Activated CD4-positive, alpha-beta memory T cell treated with anti-CD3 and anti-CD28 coated beads, Interleukin-2, amount 10 ng/mL, durations not matched to agents 7 days and 5 days (primary cell): ENCODE data around the gene CCR8. TPM values are rescaled to one million over a fixed set of nuclear protein-coding genes. Genes with fewer than 3 reads are reported as not detected.
"Not testable (repeated sequence)": the region's sequence is repeated elsewhere in the genome, so short reads cannot be mapped to it uniquely, and the experiment has no call there.

ENCODE experiments used
- CTCF ChIA-PET: fragments of 350-600 bp; sonication (Branson Sonifier 250); formaldehyde crosslinking; loops from one replicate; lab custom pipeline; 2021; ENCODE audit warnings: antibody characterized with exemption, inconsistent platforms; lab: Charles Lee
- POLR2A ChIA-PET: fragments of 350-600 bp; sonication (Branson Sonifier 250); formaldehyde crosslinking; loops from one replicate; lab custom pipeline; 2021; ENCODE audit warnings: antibody characterized with exemption; lab: Charles Lee
- DNase-seq: peaks from one replicate; pipeline ENCODE4 v3.0.0-alpha.2; 2020
- H3K27ac Mint-ChIP-seq: one replicate; pipeline ENCODE4 v1.8.0; 2021; ENCODE audit warnings: mild to moderate bottlenecking, mixed read lengths
- H3K27me3 Mint-ChIP-seq: one replicate; pipeline ENCODE4 v1.8.0; 2021; ENCODE audit warnings: mixed read lengths
- H3K36me3 Mint-ChIP-seq: one replicate; pipeline ENCODE4 v1.8.0; 2021; ENCODE audit warnings: low read depth, mixed read lengths
- H3K4me1 Mint-ChIP-seq: one replicate; pipeline ENCODE4 v1.8.0; 2021; ENCODE audit warnings: mixed read lengths
- H3K4me3 Mint-ChIP-seq: one replicate; pipeline ENCODE4 v1.8.0; 2021; ENCODE audit warnings: mild to moderate bottlenecking, mixed read lengths
- H3K9me3 Mint-ChIP-seq: one replicate; pipeline ENCODE4 v1.8.0; 2021; ENCODE audit warnings: mixed read lengths
- total RNA-seq, 2 experiments: library from RNA; stranded (reverse); gene quantifications; one replicate each; pipeline ENCODE4 v1.2.3, GENCODE V29; 2021

Gene CCR8
- total RNA-seq, 2 experiments from 2014 or later, result 7.6 to 7.9 TPM

DNA sequence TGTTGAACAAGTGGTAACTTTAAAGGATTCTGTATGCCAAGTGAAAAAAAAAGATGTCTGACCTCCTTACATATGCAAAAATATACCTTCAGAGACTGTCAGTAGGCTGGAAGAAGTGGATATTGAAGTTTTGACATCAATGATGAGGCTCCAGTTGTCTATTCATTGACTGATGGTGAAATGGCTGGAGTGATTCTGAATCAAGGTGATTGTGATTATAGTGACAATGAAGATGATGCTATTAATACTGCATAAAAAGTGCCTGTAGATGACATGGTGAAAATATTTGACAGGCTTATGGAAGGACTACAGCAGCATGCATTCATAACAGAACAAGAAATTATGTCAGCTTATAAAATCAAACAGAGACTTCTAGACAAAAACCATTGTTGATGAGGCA, 4.1 kb downstream of the CCR8 start:
- Mint-ChIP-seq H3K4me1 (peaks cover 52% of the 10 kb centered on the region), H3K27ac (no peak overlapping the region), H3K4me3 (no peak overlapping the region), H3K9me3 (peaks cover 4% of the 10 kb centered on the region), H3K36me3 (peaks cover 30% of the 10 kb centered on the region), H3K27me3 (no peaks in the 10 kb centered on the region)
- DNase-seq, result no peak
- CTCF ChIA-PET, result no interaction called here
- POLR2A ChIA-PET, result no interaction called here

DNA sequence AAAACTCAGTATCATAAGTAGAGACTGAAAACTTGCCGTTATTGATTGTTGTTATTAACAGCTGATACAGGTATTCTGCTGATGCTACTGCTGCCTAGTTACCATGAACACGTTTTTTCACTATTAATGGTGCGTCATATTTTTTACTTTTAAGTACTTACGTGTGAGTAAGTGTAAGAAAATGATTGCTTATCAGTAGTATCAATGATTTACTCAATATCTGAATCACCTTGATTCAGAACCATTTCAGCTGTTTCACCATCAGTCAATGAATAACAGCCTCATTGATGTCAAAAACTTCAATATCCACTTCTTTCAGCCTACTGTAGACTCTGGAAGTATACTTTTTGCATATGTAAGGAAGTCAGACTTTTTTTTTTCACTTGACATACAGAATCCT, 4.7 kb downstream of the CCR8 start:
- Mint-ChIP-seq H3K27me3 (no peaks in the 10 kb centered on the region), H3K27ac (no peak overlapping the region), H3K4me3 (no peak overlapping the region), H3K9me3 (peaks cover 4% of the 10 kb centered on the region), H3K36me3 (peaks cover 30% of the 10 kb centered on the region), H3K4me1 (peaks cover 47% of the 10 kb centered on the region)
- POLR2A ChIA-PET, result no interaction called here
- no peak for DNase-seq
- CTCF ChIA-PET, result no interaction called here

DNA sequence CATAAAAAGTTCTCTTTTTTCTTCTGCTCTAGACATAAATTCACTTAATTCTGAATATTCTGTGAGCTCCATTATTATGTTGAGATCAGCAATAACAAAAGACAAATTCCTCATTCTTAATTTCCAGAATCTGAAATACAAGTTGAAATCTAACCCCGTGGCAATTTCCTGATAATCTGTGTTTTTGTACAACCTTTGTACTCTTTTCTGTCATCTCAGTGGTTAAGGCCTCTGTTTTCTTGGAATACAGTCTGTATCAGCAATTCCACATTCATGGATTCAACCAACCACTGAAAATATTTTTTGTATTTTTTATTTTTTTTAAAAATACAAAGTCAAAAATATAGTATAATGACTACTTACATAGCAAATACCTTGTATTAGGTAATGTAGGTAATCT, 8.7 kb downstream of the CCR8 start:
- peaks cover 22% of the 10 kb centered on the region for H3K4me1 Mint-ChIP-seq
- H3K27me3 Mint-ChIP-seq, result no peaks in the 10 kb centered on the region
- POLR2A ChIA-PET, result interaction anchor here (1.4 kb wide), 1 partner anchor 23 kb away, joined by 4 read pairs; no protein-coding TSS in a partner anchor
- H3K36me3 Mint-ChIP-seq, result peaks cover 23% of the 10 kb centered on the region
- DNase-seq, result no peak
- no peak overlapping the region for H3K27ac Mint-ChIP-seq
- H3K9me3 Mint-ChIP-seq, result peaks cover 7% of the 10 kb centered on the region
- no peak overlapping the region for H3K4me3 Mint-ChIP-seq
- CTCF ChIA-PET, result no interaction called here

DNA sequence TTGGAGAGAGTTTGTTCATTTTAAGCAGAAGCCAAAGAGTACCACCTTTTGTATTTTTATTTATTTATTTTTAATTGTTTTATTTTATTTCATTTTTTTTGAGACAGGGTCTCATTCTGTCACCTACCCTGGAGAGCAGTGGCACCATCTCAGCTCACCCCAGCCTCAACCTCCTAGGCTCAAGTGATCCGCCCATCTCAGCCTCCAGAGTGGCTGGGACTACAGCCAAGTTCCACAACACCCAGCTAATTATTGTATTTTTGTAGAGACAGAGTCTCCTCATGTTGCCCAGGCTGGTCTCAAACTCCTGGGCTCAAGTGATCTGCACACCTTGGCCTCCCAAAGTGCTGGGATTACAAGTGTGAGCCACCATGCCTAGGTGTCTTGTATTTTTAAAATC, 9.6 kb downstream of the CCR8 start:
- H3K4me1 Mint-ChIP-seq, result peaks cover 24% of the 10 kb centered on the region
- DNase-seq, result no peak
- H3K36me3 Mint-ChIP-seq, result peaks cover 17% of the 10 kb centered on the region
- no peaks in the 10 kb centered on the region for H3K27me3 Mint-ChIP-seq
- POLR2A ChIA-PET, result interaction anchor here (1.4 kb wide), 1 partner anchor 22 kb away, joined by 4 read pairs; no protein-coding TSS in a partner anchor
- CTCF ChIA-PET, result interaction anchor here (1.3 kb wide), 1 partner anchor 51 kb away, joined by 4 read pairs; no protein-coding TSS in a partner anchor
- H3K4me3 Mint-ChIP-seq, result no peak overlapping the region
- no peak overlapping the region for H3K27ac Mint-ChIP-seq
- peaks cover 7% of the 10 kb centered on the region for H3K9me3 Mint-ChIP-seq

DNA sequence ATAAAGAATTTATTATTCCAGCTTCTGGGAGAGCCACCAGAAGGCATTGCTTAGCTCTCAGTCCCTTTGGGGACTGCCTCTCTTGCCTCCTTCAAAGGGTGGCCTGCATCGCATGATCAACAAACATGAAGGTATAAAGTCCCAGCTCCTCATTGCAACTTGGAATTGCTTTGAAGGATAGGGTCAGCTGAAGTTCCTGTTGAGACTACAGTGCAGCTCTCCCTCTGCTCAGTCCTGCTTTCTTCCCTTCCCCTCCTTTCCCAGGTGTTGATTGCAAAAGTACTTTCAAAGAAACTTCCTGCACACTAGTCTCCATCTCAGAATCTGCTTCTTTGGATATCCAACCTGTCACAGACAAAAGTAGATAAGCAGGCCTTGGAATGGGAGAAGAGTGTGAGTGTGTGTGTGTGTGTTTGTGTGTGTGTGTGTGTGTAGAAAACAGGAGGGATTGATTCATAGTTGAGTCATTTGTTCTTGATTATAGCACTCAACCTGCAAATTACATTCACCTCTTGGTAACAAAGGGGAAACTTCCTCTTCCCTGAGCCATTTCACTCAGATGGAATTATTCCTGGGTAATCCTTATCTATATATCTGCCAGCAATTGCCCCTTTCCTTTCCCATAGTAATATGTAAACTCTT, 13.7 kb downstream of the CCR8 start:
- Mint-ChIP-seq H3K36me3 (peaks cover 5% of the 10 kb centered on the region), H3K4me3 (no peak overlapping the region), H3K4me1 (peaks cover 44% of the 10 kb centered on the region), H3K27ac (no peak overlapping the region), H3K9me3 (peaks cover 2% of the 10 kb centered on the region), H3K27me3 (no peaks in the 10 kb centered on the region)
- no peak for DNase-seq
- ChIA-PET CTCF (no interaction called here), POLR2A (no interaction called here)

DNA sequence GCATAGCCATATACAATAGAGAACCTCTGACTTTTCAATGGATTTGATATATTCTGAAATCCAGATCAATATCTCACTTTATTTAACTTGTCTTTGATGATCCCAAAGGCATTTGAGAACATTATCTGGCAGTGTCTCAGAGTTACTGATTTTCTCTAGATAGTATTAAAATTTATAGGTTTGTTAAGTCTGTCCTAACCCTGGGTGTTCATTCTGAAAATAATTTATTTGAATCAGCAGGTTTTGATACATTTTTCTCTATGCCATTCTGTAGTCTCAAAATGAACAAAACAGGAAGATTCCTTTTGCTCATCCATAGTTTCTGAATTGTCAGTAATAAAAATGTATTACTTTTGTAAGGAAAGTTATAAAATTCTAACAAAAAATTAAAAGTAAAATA, 14.3 kb downstream of the CCR8 start:
- no peak overlapping the region for H3K27ac Mint-ChIP-seq
- H3K27me3 Mint-ChIP-seq, result no peaks in the 10 kb centered on the region

DNA sequence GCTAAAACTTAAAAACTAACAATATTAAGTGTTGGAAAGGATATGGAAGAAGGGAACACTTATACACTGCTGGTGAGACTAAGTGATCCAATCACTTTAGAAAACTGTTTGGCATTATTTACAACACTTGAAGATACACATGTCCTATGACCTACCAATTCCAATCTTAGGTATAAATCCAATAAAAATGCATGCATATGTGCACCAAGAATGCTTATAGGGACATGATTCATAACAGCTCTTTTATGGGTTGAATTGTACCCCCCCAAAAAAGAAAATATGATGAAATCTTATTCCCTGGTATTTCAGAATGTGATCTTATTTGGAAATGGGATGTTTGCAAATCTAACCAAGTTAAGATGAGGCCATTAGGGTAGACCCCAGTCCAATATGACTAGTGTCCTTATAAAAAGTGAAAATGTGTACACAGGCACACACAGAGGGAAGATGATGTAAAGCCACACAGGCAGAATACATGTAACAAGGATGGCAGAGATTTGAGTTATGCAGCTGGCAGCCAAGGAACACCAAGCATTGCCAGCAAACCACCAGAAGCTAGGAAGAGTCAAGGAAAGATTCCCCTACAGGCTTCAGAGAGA, 15.3 kb downstream of the CCR8 start:
- Mint-ChIP-seq H3K4me1 (peaks cover 44% of the 10 kb centered on the region), H3K36me3 (peaks cover 5% of the 10 kb centered on the region), H3K27ac (no peak overlapping the region), H3K9me3 (peaks cover 2% of the 10 kb centered on the region), H3K27me3 (no peaks in the 10 kb centered on the region), H3K4me3 (no peak overlapping the region)
- ChIA-PET POLR2A (interaction anchor here (1.2 to 1.3 kb wide), 3 partner anchors 17 to 61 kb away, joined by 3 read pairs; no protein-coding TSS in a partner anchor), CTCF (interaction anchor here (1.6 to 6.9 kb wide), 2 partner anchors 53 to 345 kb away, joined by 3 to 65 read pairs; no protein-coding TSS in a partner anchor)
- DNase-seq, result no peak

More for the DNA sequence above, 14.3 kb downstream of the CCR8 start:
- ChIA-PET CTCF (no interaction called here), POLR2A (no interaction called here)
- no peak for DNase-seq
- Mint-ChIP-seq H3K9me3 (peaks cover 2% of the 10 kb centered on the region), H3K4me1 (peaks cover 44% of the 10 kb centered on the region), H3K36me3 (peaks cover 5% of the 10 kb centered on the region), H3K4me3 (no peak overlapping the region)

DNA sequence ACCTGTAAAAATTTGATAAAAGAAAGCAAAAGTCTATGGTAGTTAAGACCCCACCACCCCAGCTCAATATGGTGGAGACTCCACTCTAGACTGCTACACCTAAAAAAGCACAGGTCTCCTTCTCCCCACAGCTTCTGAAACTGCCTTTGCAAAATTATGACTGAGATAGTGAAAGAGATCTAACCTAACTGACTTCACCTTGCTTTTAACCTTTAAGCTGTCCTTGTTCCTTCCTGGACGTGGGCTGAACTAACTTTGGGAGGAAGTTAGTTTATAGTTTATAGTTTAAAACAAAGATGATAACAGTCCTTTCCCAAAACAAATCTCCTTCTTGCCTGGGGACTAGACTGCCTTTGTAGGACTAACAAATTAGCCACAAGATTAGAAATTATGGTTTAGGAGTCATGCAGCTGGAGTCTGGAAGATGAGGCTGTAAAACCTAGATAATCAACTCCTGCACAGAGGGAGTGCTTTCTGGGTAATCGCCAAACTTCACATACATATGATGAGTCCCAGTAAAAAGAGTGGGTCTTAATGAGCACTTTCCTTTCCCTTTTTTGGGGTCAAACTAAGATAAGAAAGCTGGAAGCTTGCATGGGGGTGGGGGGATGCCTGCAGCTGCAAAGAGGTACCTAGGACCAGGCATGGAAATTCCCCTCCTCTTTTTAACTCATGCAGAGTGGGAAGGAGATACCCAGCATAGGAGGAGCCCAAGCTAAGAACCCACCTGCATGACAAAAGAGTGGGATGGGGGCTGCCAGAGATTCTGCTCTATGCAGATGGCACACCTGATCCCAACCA, 17.5 kb downstream of the CCR8 start:
- H3K36me3 Mint-ChIP-seq, result peaks cover 2% of the 10 kb centered on the region
- H3K27me3 Mint-ChIP-seq, result no peaks in the 10 kb centered on the region
- DNase-seq, result no peak
- POLR2A ChIA-PET, result interaction anchor here (0.7 to 1.8 kb wide), 6 partner anchors 14 to 168 kb away, joined by 3 to 12 read pairs (median 3); no protein-coding TSS in a partner anchor
- peaks cover 54% of the 10 kb centered on the region for H3K4me1 Mint-ChIP-seq
- H3K9me3 Mint-ChIP-seq, result no peaks in the 10 kb centered on the region
- CTCF ChIA-PET, result interaction anchor here (0.9 to 6.9 kb wide), 7 partner anchors 11 to 158 kb away, joined by 3 to 65 read pairs (median 5); partner anchors contain the start of gene RPSA
- peak overlapping the region; percentile 57 for H3K27ac Mint-ChIP-seq
- no peak overlapping the region for H3K4me3 Mint-ChIP-seq

DNA sequence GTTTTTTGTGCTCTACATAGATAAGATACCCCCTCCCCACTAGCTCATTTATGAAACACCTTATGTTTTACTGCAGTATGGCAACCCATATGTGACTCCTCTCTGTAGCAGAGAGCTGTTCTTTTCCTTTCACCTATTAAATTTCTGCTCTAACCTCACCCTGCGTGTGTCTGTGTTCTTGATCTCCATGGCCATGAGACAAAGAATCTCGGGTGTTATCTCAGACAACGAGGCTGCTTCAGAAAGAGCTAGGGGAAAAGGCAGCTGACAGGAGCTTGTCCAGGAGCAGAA, 18.0 kb downstream of the CCR8 start:
- H3K9me3 Mint-ChIP-seq, result peaks cover 4% of the 10 kb centered on the region
- no peak overlapping the region for H3K4me3 Mint-ChIP-seq
- peak overlapping the region; percentile 57 for H3K27ac Mint-ChIP-seq
- no peak for DNase-seq
- ChIA-PET POLR2A (interaction anchor here (1.1 to 1.8 kb wide), 4 partner anchors 14 to 65 kb away, joined by 3 to 12 read pairs (median 3); no protein-coding TSS in a partner anchor), CTCF (interaction anchor here (1.0 to 6.9 kb wide), 5 partner anchors 13 to 59 kb away, joined by 3 to 65 read pairs (median 8); partner anchors contain the start of gene RPSA)
- peaks cover 2% of the 10 kb centered on the region for H3K36me3 Mint-ChIP-seq
- peaks cover 54% of the 10 kb centered on the region for H3K4me1 Mint-ChIP-seq
- H3K27me3 Mint-ChIP-seq, result no peaks in the 10 kb centered on the region

DNA sequence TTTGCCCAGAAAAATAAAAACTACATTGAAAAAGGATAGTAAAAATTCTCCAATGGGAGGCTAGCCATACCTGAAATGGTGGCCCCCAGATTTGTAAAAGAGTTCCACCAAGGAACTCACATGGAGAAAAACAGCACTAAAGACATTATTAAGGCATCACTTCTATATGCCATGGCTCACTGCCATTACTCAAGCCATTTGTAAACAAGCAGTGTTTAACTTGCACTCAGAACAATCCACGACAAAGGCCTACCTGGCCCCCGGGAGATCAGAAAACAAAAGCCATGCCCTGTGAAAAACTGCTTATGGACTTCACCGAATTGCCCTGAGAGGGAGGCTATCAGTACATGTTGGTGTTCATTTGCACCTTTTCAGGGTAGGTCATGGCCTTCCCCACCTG, 19.6 kb downstream of the CCR8 start:
- no peak overlapping the region for H3K27ac Mint-ChIP-seq
- no peaks in the 10 kb centered on the region for H3K27me3 Mint-ChIP-seq
- DNase-seq, result no peak
- peaks cover 6% of the 10 kb centered on the region for H3K9me3 Mint-ChIP-seq
- POLR2A ChIA-PET, result no interaction called here
- H3K36me3 Mint-ChIP-seq, result peaks cover 2% of the 10 kb centered on the region
- CTCF ChIA-PET, result interaction anchor here (0.7 to 6.9 kb wide), 3 partner anchors 18 to 57 kb away, joined by 3 to 65 read pairs (median 3); no protein-coding TSS in a partner anchor
- no peak overlapping the region for H3K4me3 Mint-ChIP-seq
- peaks cover 44% of the 10 kb centered on the region for H3K4me1 Mint-ChIP-seq

DNA sequence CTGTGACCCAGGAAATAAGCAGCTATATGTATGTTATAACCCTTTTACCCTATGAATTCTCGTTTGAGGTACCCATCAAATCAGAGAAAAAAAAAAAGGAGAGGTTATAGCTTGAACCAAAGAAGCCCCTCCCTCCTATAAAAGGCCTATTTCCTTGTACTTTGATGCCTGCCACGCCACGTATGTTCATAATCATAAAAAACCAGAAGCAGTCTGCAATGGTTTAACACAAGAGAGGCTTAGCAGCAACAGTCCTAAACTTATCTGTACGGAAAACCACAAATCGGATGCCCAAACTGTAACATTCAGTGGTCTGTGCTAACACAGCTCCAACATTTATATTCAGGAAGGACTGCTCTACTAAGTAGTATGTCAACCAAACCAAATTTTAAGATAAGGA, 21.2 kb downstream of the CCR8 start:
- CTCF ChIA-PET, result interaction anchor here (1.9 to 6.9 kb wide), 2 partner anchors 11 to 59 kb away, joined by 6 to 65 read pairs; no protein-coding TSS in a partner anchor

DNA sequence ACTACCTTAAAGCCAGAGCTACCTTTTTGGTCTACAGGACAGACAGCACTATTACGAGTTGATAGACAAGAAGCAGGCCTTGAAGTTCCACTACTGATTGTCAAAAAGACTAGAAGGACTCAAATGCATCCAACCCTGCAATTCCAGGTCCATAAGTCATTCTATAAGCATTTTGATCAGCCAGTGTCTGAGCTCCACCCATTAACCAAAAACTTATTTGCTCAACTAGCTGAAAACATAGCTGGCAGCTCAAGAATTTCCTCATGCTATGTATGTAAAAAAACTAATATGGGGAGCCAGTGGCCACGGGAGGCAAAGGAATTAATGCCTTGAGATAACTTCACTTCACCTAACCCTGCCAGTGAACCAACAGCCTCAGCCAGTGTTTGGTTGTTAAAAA, 21.6 kb downstream of the CCR8 start:
- H3K4me3 Mint-ChIP-seq, H3K27me3 Mint-ChIP-seq, H3K36me3 Mint-ChIP-seq, DNase-seq, H3K9me3 Mint-ChIP-seq, POLR2A ChIA-PET: not testable (repeated sequence)
- Mint-ChIP-seq H3K4me1 (peaks cover 37% of the 10 kb centered on the region), H3K27ac (peak overlapping the region; percentile 50)
- CTCF ChIA-PET, result interaction anchor here (1.9 to 6.9 kb wide), 2 partner anchors 10 to 59 kb away, joined by 6 to 65 read pairs; no protein-coding TSS in a partner anchor

More for the DNA sequence above, 21.2 kb downstream of the CCR8 start:
- Mint-ChIP-seq H3K9me3 (peaks cover 6% of the 10 kb centered on the region), H3K4me3 (no peak overlapping the region), H3K27me3 (peaks cover 5% of the 10 kb centered on the region), H3K27ac (peak overlapping the region; percentile 50), H3K36me3 (no peaks in the 10 kb centered on the region), H3K4me1 (peaks cover 37% of the 10 kb centered on the region)
- DNase-seq, result no peak
- POLR2A ChIA-PET, result interaction anchor here (1.2 kb wide), 1 partner anchor 10 kb away, joined by 3 read pairs; no protein-coding TSS in a partner anchor
